ENCODE results near the gene LTBP3.
A peak's percentile ranks its signal among the peaks of the same experiment; 100 is the strongest.
"Not testable (repeated sequence)": the region's sequence is repeated elsewhere in the genome, so short reads cannot be mapped to it uniquely, and the experiment has no call there.

Gene LTBP3

GRCh38 chr11:65571420-65571819, 13.3 kb upstream of the LTBP3 start:
- DNase-seq = no peak

- DNase-seq = peak; percentile 99
Measured at GRCh38 chr11:65569973-65570918, 12.1 kb upstream of the LTBP3 start, which contains the start of gene ZNRD2. TSS of gene ZNRD2 (plus strand) at chr11:65570477. CDS start at chr11:65570492, 15 bp downstream.

GRCh38 chr11:65569164-65569972, 11.2 kb upstream of the LTBP3 start:
- DNase-seq = no peak

DNA sequence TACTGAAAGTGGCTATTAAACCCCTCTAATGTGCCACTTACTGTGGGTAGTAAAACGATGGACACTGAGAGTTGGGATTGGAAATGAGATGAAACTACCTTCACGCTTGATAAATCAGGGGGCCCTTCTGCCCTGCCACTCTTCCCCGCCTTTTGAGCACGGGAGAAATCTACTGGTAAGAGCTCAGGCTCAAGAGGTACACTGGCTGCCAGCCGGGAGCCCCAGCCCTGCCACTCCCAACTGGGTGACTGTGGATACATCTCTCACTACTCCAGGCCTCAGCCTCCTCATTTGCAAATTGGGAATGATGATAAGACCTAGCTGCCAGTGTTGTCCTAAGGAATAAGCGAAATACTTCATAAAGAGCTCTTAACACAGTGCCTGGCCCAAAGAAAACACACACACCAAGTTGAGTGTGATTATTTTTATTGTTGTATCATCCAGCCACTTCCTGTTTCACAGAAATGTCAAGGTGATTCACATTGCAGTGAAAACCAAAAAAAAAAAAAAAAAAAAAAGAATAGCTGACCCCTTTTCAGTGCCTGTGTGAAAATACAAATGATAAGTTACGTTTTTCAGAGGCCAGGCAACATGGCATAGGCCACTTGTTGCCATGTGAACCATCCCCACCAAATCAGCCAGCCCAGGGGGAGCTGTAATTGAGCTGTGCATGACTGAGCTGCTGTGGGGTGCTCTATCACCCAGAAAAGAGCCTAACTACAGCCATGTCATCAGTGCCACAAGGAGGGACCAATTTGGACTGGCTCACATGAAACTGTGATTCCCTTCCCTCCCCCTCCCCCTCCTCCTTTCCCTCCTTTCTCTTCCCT, 7.7 kb upstream of the LTBP3 start:
- DNase-seq = no peak

- not testable (repeated sequence) for DNase-seq
Measured at GRCh38 chr11:65564879-65565559, 6.9 kb upstream of the LTBP3 start.

DNA sequence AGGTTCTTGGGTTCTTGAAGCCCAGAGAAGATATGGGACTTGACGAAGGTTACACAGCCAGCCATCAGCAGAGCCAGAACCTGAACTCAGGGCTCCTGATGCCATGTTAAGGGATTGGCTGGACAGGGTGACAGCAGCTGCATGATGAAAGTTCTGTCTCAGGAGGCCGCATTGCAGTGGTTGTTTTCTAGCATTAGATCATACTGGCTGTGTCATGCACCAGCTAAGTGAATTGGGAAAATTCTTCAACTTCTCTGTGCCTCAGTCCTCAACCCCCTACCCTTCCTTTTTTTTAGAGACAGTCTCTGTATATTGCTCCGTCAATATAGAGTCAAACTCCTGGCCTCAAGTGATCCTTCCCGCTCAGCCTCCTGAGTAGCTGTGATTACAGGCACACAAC, 5.4 kb upstream of the LTBP3 start:
- no peak for DNase-seq

DNA sequence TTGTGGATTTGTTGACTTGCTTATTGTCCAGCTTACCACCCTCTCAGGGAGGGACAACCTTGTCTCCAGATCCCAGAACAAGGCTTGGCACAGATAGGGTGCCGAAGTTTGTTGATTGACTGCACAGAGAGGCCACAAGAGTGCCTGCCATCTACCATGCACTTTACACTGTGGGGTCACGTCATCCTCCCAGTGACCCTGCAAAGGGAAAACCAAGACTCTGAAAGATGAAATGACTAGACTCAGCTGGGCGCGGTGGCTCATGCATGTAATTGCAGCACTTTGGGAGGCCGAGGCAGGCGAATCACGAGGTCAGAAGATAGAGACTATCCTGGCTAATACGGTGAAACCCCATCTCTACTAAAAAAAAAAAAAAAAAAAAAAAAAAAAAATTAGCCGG, 4.6 kb upstream of the LTBP3 start:
- no peak for DNase-seq

- no peak for DNase-seq
Measured at GRCh38 chr11:65562020-65562419, 3.9 kb upstream of the LTBP3 start.

- peak; percentile 76 for DNase-seq
Measured at GRCh38 chr11:65560555-65561418, 2.6 kb upstream of the LTBP3 start.

GRCh38 chr11:65559951-65560537, 1.9 kb upstream of the LTBP3 start:
- peak; percentile 45 for DNase-seq

DNA sequence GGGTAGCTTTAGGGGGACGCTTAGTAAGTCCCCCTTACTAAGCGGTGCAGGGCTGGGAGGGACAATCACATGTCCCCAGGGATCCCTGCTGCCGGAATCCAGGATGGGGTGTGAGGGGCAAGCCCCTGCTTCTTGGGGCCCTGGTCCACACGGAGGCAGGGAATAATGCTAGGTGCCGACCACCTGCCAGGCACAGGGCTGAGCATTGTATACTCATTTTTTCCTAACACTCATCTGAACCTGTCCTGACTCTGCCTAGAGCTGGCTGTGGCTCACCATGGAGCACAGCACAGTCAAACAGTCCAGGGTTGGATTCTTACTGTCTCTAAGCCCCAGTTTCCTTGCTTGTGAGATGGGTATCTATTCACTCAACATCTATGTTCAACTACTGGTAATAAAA, 1.4 kb upstream of the LTBP3 start:
- DNase-seq = no peak

DNA sequence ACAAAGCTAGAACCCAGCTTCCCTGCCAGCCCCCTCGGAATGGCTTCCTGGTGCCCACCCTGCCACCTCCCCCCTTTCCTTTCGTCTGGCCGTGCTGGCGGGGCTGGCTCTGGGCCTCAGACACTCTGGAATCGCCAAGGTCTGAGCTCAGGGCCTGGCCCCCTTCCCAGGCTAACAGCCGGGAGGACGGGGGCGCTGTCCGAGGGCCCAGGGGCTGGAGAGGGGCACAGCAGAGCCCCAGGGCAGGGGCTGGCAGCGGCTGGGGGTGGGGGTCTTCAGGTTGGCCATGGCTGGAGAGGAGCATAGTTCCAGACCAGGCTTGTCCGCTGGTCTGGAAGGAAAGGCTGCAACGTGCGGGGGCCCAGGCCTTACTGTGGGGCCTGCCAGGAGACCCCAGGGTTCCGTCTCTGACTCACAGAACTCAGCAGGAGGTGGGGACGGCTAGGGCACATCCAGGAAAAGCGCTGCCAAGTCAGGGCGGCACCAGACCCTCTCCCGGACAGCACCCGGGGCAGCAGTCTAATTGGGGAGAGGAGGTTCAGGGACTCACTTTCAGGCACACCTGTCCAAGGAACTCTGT, 861 bp upstream of the LTBP3 start:
- peak; percentile 45 for DNase-seq

DNA sequence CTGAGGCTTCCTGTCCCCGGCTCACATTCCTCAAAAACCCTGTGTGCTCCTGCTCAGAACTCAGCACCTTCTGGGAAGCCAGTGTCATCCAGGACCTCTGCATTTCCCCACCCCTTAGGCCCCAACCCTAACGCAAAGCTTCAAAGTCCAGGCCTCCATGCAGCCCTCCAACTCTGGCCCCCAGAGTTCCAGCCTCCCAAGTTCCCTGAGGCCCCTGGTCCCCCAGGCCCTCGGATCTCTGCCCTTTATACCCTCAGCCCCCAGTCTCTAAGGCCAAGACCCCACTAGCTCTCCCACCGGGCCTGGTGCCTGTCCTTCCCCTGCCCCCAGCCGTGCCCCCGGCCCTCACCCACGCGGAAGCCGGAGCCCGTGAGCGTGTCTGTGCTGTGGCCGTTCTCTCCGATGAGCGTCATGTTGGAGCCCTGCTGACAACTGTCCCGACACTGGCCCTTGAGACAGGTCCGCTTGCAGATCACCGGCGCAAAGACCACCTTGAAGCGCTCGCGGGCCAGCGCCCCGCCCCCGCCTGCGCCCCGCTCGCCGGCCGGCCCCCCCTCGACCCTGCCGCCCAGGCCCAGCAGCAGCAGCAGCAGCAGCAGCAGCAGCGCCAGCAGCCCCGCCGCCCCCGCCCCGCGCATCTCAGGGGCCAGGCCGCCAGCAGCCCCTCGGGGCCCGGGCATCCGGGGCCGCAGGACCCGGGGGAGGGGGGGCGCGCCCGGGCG, 718 bp downstream of the LTBP3 start:
- no peak for DNase-seq

DNA sequence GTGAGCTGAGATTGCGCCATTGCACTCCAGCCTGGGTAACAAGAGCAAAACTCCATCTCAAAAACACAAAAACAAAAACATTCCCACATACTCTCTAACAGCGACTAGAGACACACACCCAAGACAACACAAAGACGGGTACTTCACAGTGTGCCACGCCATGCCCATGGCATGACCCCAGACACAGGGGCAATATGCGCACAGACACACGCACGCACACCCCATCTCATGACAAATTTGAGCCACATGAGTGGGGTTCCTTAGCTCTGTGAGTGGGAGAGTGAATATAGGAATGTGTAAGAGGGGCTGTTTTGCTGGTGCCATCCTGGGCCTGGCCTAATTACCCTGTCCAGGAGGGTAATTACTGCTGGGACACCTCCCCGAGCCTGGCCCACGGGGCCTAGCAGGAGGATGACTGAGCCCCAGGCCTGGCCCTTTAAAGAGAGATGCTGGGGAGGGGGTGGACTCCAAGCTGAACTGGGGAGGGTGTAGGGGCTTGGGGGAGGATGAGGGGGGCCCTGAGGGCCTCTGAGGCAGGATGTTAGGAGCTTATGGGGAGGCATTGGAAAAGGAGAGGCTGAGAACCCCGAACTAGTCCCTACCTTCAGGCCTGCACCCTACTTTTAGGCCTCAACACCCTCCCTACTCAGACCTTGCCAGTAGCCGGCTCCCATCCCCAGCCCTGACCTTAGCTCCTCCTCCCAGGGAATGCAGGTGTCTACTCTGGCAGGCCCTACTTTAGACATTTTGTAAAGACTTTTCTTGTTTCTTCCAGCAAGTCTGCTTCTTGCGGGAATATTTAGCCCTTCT, 1.5 kb downstream of the LTBP3 start:
- no peak for DNase-seq

GRCh38 chr11:65555693-65556231, 2.4 kb downstream of the LTBP3 start:
- peak; percentile 72 for DNase-seq

DNA sequence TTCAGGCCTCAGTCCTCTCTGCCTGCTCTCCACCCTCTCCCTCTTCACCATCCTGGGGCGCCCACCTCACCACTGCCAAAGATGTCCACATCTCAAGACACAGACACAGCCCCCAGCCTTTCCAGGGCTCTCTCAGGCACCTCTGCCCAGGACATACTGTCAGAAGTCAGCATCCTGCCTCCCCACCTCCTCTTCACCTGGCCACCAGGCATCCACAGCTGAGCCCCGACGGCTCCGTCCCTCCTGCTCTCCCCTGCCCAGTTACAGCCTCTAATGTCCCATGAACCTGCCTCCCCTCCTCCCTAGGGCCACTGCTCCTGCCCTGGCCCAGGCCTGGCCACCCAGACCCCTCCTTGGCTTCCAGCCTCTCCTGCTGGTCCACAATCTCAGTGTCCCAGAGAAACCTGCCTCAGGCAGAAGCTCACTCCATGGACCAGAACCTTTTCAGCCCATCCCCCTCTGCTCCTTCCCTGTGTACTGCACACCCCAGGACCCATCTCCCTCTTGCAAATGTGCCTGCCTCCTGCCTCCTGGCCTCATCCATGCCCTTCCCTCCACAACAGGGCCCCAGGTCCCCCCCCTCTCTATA, 3.2 kb downstream of the LTBP3 start:
- no peak for DNase-seq

- no peak for DNase-seq
Measured at GRCh38 chr11:65554057-65554818, 3.9 kb downstream of the LTBP3 start.
